Measurements from ENCODE around the gene RHBDF1.

Gene RHBDF1

GRCh38 chr16:92431-93339, 20.3 kb upstream of the RHBDF1 start:
- peak; percentile 39 for DNase-seq

- DNase-seq = peak; percentile 91
Observed at GRCh38 chr16:91484-91883, 19.1 kb upstream of the RHBDF1 start.

GRCh38 chr16:89391-90302, 17.2 kb upstream of the RHBDF1 start:
- DNase-seq = no peak

- no peak for DNase-seq
Observed at GRCh38 chr16:88613-89012, 16.2 kb upstream of the RHBDF1 start.

- DNase-seq = no peak
Observed at GRCh38 chr16:86483-86952, 14.1 kb upstream of the RHBDF1 start.

- no peak for DNase-seq
Observed at GRCh38 chr16:85865-86264, 13.4 kb upstream of the RHBDF1 start.

- DNase-seq = no peak
Observed at GRCh38 chr16:85407-85782, 13.0 kb upstream of the RHBDF1 start.

- peak; percentile 86 for DNase-seq
Observed at GRCh38 chr16:84718-85406, 12.4 kb upstream of the RHBDF1 start.

GRCh38 chr16:83781-84615, 11.6 kb upstream of the RHBDF1 start:
- peak; percentile 64 for DNase-seq

- no peak for DNase-seq
Observed at GRCh38 chr16:83060-83603, 10.7 kb upstream of the RHBDF1 start.

- no peak for DNase-seq
Observed at GRCh38 chr16:79151-80054, 7.0 kb upstream of the RHBDF1 start.

GRCh38 chr16:78444-79150, 6.2 kb upstream of the RHBDF1 start:
- peak; percentile 12 for DNase-seq

- DNase-seq = peak; percentile 62
Observed at GRCh38 chr16:77807-78443, 5.5 kb upstream of the RHBDF1 start, which contains the start of gene MPG. Gene MPG, plus strand, starts transcription at chr16:78225. Its CDS starts 85 bp downstream, at chr16:78310.

- DNase-seq = no peak
Observed at GRCh38 chr16:77273-77806, 4.9 kb upstream of the RHBDF1 start.

- no peak for DNase-seq
Observed at GRCh38 chr16:76535-77272, 4.3 kb upstream of the RHBDF1 start.

- no peak for DNase-seq
Observed at GRCh38 chr16:75580-76501, 3.4 kb upstream of the RHBDF1 start.

GRCh38 chr16:74747-75334, 2.4 kb upstream of the RHBDF1 start:
- DNase-seq = no peak

Data from NCI-H1092 treated with DMSO at 0.1 percent for 48 hours (cell line).